Hematopoietic multipotent progenitor cell treated with erythropoietin and hydrocortisone succinate and interleukin-3 and kit ligand, for 6 days (in vitro differentiated cells): Measurements from ENCODE around the gene ASTL.

Experiments
- DNase-seq: peaks from one replicate; pipeline ENCODE4 v3.0.0-alpha.2; 2015

ASTL gene

GRCh38 chr2:96075199-96075771 is 63.0 kb downstream of the ASTL start:
- no peak for DNase-seq

- no peak for DNase-seq
Observed at GRCh38 chr2:96074156-96074555, 64.1 kb downstream of the ASTL start.

- DNase-seq = no peak
Observed at GRCh38 chr2:96073170-96073775, 65.0 kb downstream of the ASTL start.
